Loucy (cell line): Measurements from ENCODE around the gene MPIG6B.

ENCODE experiments used
- H2AFZ ChIP-seq: fragments of 200-600 bp; sonication (generic); 2 replicates; pipeline ENCODE4 v1.6.0; 2016; ENCODE audit warnings: antibody characterized with exemption, mild to moderate bottlenecking, low read length, moderate library complexity
- H3F3A ChIP-seq: fragments of 200-600 bp; 2 replicates; pipeline ENCODE4 v1.6.0; 2016; ENCODE audit warnings: antibody characterized with exemption, low read depth, mild to moderate bottlenecking
- H3K27me3 ChIP-seq: fragments of 200-600 bp; sonication (generic); 2 replicates; pipeline ENCODE4 v1.6.1; 2014; ENCODE audit warnings: low read length, mild to moderate bottlenecking; ENCODE audit not compliant: insufficient read depth, poor library complexity, severe bottlenecking
- H3K36me3 ChIP-seq: fragments of 200-600 bp; sonication (generic); 2 replicates; pipeline ENCODE4 v1.6.1; 2016; ENCODE audit warnings: low read length; ENCODE audit not compliant: insufficient read depth
- H3K4me1 ChIP-seq: fragments of 200-600 bp; sonication (generic); 2 replicates; pipeline ENCODE4 v1.5.1; 2014; ENCODE audit warnings: low read length, mild to moderate bottlenecking; ENCODE audit not compliant: insufficient read depth, poor library complexity, severe bottlenecking
- H3K4me2 ChIP-seq: fragments of 200-600 bp; sonication (generic); 2 replicates; pipeline ENCODE4 v1.6.0; 2014; ENCODE audit warnings: antibody characterized with exemption, low read length, low read depth, mild to moderate bottlenecking; ENCODE audit not compliant: poor library complexity, severe bottlenecking
- H3K4me3 ChIP-seq: fragments of 200-600 bp; sonication (generic); 2 replicates; pipeline ENCODE4 v1.5.1; 2014; ENCODE audit warnings: low read length, mild to moderate bottlenecking, mixed read lengths; ENCODE audit not compliant: poor library complexity, severe bottlenecking
- H3K79me2 ChIP-seq: fragments of 200-600 bp; sonication (generic); 2 replicates; pipeline ENCODE4 v1.6.1; 2014; ENCODE audit warnings: low read length; ENCODE audit not compliant: insufficient read depth
- H3K9ac ChIP-seq: fragments of 200-600 bp; sonication (generic); 2 replicates; pipeline ENCODE4 v1.6.0; 2014; ENCODE audit warnings: mild to moderate bottlenecking, low read depth, low read length, moderate library complexity; ENCODE audit not compliant: poor library complexity, severe bottlenecking
- H3K9me2 ChIP-seq: fragments of 200-600 bp; sonication (generic); replicated peaks from 2 replicates; pipeline ENCODE4 v1.6.1; 2016; ENCODE audit warnings: low read depth, low read length, mixed read lengths
- H3K9me3 ChIP-seq: fragments of 200-600 bp; sonication (generic); 2 replicates; pipeline ENCODE4 v1.6.1; 2014; ENCODE audit warnings: mild to moderate bottlenecking, antibody characterized with exemption, low read length, low read depth; ENCODE audit not compliant: insufficient read depth
- H4K20me1 ChIP-seq: fragments of 200-600 bp; sonication (generic); 2 replicates; pipeline ENCODE4 v1.6.0; 2014; ENCODE audit warnings: antibody characterized with exemption, low read length, mild to moderate bottlenecking; ENCODE audit not compliant: insufficient read depth, poor library complexity, severe bottlenecking
- CTCF ChIP-seq: fragments of 200-600 bp; sonication (generic); conservative IDR thresholded peaks from 2 replicates; pipeline ENCODE4 v1.5.1; 2014; ENCODE audit warnings: mild to moderate bottlenecking, antibody characterized with exemption, low read length
- EZH2phosphoT487 ChIP-seq: fragments of 200-600 bp; IDR thresholded peaks from 2 replicates; pipeline ENCODE4 v1.6.1; 2018; ENCODE audit warnings: antibody characterized with exemption, mild to moderate bottlenecking, moderate library complexity, borderline replicate concordance

The MPIG6B gene, protein sequence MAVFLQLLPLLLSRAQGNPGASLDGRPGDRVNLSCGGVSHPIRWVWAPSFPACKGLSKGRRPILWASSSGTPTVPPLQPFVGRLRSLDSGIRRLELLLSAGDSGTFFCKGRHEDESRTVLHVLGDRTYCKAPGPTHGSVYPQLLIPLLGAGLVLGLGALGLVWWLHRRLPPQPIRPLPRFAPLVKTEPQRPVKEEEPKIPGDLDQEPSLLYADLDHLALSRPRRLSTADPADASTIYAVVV

DNA sequence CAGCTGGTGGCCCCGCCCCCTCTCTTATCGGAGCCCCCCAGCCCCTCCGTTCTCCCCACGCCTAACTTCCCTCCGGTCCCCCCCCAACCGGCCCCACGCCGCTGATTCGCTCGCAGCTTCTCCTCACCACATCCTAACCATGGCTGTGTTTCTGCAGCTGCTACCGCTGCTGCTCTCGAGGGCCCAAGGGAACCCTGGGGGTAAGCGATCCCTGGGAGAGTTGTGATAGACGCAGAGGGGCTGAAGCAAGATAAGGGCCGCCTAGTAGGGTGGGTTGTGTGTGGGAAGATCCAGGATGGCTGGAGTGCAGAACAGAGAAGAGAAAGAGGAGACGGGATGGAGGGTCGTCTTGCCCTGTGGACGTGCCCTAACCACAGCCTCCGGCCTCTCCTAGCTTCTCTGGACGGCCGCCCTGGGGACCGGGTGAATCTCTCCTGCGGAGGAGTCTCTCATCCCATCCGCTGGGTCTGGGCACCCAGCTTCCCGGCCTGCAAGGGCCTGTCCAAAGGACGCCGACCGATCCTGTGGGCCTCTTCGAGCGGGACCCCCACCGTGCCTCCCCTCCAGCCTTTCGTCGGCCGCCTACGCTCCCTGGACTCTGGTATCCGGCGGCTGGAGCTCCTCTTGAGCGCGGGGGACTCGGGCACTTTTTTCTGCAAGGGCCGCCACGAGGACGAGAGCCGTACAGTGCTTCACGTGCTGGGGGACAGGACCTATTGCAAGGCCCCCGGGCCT lies at the start of gene MPIG6B:
Gene MPIG6B, plus strand, starts transcription at position 129 of the 735 bp plus-strand sequence. Its CDS starts 11 bp downstream, at position 140.
- Histone ChIP-seq H2AFZ (no peak within 1 kb of the TSS), H3K9me3 (no peaks in the 10 kb centered on the region), H3K4me2 (no peak within 1 kb of the TSS), H3K27me3 (no peaks in the 10 kb centered on the region), H3K79me2 (peaks cover 17% of the 10 kb centered on the region; the same call in 1 of the 2 replicates), H4K20me1 (peaks cover 5% of the 10 kb centered on the region), H3K36me3 (peaks cover 7% of the 10 kb centered on the region; the same call in 1 of the 2 replicates), H3F3A (peaks cover 4% of the 10 kb centered on the region; the same call in 1 of the 2 replicates), H3K9ac (no peak within 1 kb of the TSS), H3K4me3 (no peak within 1 kb of the TSS), H3K4me1 (peaks cover 21% of the 10 kb centered on the region), H3K9me2 (no peaks in the 10 kb centered on the region)
- TF ChIP-seq CTCF (no peak), EZH2phosphoT487 (no peak)

- H3K27me3 ChIP-seq, result no peaks in the 10 kb centered on the region
- H3K9ac ChIP-seq, result no peak overlapping the region
- peaks cover 11% of the 10 kb centered on the region; the same call in 1 of the 2 replicates for H3K36me3 ChIP-seq
- H3K79me2 ChIP-seq, result no peaks in the 10 kb centered on the region
- no peaks in the 10 kb centered on the region for H4K20me1 ChIP-seq
- H3K4me2 ChIP-seq, result no peak overlapping the region
- TF ChIP-seq CTCF (no peak), EZH2phosphoT487 (no peak)
- H3F3A ChIP-seq, result no peaks in the 10 kb centered on the region
- H2AFZ ChIP-seq, result no peak overlapping the region
- H3K4me1 ChIP-seq, result peaks cover 8% of the 10 kb centered on the region
- no peaks in the 10 kb centered on the region for H3K9me2 ChIP-seq
- no peak overlapping the region for H3K4me3 ChIP-seq
- no peaks in the 10 kb centered on the region for H3K9me3 ChIP-seq
These were observed 46.8 kb upstream of the MPIG6B start for GRCh38 chr6:31676322-31676903.

DNA sequence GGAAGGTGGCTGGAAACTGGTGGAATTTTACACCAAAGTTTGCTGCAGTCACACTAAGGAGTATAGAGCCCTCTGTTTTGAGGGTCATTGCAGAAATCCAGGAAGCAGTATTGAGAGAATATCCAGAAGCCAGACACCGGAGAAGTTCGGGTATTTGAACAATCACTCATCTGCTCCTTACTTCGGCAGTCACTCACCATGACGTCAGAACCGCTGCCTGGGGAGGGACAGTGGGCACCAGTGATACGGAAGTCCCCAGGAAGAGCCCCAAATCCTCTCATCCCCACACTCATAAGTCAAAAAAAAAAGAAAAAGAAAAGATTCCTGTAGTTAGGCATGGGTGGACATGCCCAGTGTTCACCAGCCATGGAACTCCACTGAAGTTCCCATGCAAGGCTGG lies 46.3 kb upstream of the MPIG6B start:
- peaks cover 6% of the 10 kb centered on the region; the same call in 1 of the 2 replicates for H3K36me3 ChIP-seq
- no peaks in the 10 kb centered on the region for H3K9me3 ChIP-seq
- H3K27me3 ChIP-seq, result no peaks in the 10 kb centered on the region
- TF ChIP-seq EZH2phosphoT487 (no peak), CTCF (no peak)
- no peaks in the 10 kb centered on the region for H3K9me2 ChIP-seq
- no peaks in the 10 kb centered on the region for H3F3A ChIP-seq
- no peak overlapping the region for H2AFZ ChIP-seq
- no peaks in the 10 kb centered on the region for H3K79me2 ChIP-seq
- no peaks in the 10 kb centered on the region for H4K20me1 ChIP-seq
- H3K4me2 ChIP-seq, result no peak overlapping the region
- no peak overlapping the region for H3K4me3 ChIP-seq
- peaks cover 8% of the 10 kb centered on the region for H3K4me1 ChIP-seq
- H3K9ac ChIP-seq, result no peak overlapping the region
